Measurements from ENCODE around the gene MFAP3L. TPM values are rescaled to one million over a fixed set of nuclear protein-coding genes. Genes with fewer than 3 reads are reported as not detected.

The MFAP3L gene
- total RNA-seq, 4 donors from 2014 or later = 5.5 to 9.3 (median 8.3) TPM

DNA sequence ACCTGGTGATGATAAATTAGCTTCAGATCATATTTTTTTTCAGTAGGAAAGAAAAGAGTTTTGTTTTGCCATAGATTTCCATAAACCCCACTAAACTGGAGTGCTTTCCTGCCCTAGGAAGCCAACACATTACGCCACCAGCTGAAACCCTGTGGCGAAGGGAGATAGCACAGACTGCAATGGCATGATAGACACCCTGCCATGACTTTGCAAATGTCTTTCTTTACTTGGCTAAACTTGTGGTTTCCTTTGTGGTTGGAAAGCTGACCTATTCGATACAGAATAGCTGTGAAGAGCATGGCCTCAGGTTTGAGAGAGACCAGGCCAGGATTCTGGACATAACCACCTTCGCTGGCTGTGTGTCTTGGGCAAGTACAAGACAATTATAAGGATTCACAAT lies 19.1 kb downstream of the MFAP3L start:
- WGBS, 2 donors (ENCODE audit: low coverage in 1 of 2) = 71% methylated on average over 4 of the region's 4 CpGs; no CpG with 5 or more reads in 1 of the 2 donors
- Histone ChIP-seq H3K4me1 (peaks cover 0 to 4% (median 0%) of the 10 kb centered on the region in 3 donors), H3K36me3 (no peaks in the 10 kb centered on the region), H3K27ac (no peak overlapping the region), H3K4me3 (no peak overlapping the region), H3K27me3 (no peaks in the 10 kb centered on the region), H3K9me3 (no peaks in the 10 kb centered on the region)
- no peak for ATAC-seq
- no peak for TF ChIP-seq EP300 (IDR thresholded peaks at IDR 0.05)
- no peak for TF ChIP-seq POLR2A (IDR thresholded peaks at IDR 0.05)
- no peak for TF ChIP-seq CTCF (IDR thresholded peaks at IDR 0.05)
- no peak for TF ChIP-seq POLR2AphosphoS5 (IDR thresholded peaks at IDR 0.05)

DNA sequence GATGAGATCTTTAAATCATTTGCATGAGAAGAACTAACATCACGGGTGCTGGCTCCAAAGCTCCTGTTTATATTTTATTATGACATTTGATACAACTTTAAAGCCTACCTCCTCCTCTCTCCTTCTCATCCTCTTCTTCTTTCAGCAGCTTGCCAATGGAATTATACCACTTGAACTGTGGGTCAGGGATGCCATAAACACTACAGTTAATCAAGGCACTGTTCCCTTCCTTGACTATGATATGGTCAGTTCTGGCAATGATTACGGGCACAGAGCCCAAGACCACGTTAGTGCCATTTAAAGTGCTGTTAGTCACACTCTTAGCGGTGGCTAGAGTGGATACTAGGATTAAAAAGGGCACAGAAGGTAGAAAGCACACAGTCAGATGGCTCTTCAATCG lies 20.7 kb downstream of the MFAP3L start:
- Histone ChIP-seq H3K4me1 (peaks cover 0 to 4% (median 0%) of the 10 kb centered on the region in 3 donors), H3K27ac (no peak overlapping the region), H3K9me3 (no peaks in the 10 kb centered on the region), H3K36me3 (no peaks in the 10 kb centered on the region), H3K4me3 (no peak overlapping the region), H3K27me3 (no peaks in the 10 kb centered on the region)
- ATAC-seq = no peak
- TF ChIP-seq POLR2AphosphoS5 (IDR thresholded peaks at IDR 0.05) (peak; percentile 39), CTCF (IDR thresholded peaks at IDR 0.05) (no peak)
- WGBS, 2 donors (ENCODE audit: low coverage in 1 of 2) = 38 to 58% methylated on average over 2 to 4 of the region's 5 CpGs

DNA sequence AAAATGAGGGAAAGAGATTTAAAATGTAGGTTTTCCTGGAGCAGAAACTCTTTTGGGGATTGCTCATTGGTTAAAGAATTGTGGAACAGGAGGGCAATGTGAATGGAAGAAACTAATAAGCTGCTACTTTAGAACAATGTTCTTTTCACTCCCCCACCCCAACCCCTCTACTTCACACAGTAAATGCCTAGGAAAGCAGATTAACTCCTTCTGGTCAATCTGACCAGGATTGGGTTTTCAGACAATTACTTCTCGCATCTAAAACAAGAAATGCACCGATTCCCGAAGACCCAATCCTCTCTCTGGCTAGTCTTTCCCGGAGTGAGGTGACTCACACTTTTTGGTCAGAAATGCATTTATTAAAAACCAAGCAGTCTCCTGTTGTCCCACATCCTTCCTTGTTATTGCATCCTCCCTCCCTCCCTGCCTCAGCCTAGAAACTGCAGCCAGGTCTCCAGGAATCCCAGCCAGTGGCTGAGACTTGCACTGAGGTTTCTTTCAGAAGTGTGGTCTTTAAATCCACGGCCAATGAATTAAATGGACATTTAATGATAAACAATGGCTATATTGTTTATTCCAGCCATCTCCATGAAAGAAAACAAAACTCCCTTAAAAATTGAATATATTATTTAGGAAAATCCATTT lies 21.4 kb downstream of the MFAP3L start:
- ATAC-seq = no peak
- no peaks in the 10 kb centered on the region for H3K9me3 ChIP-seq
- H3K4me3 ChIP-seq = no peak overlapping the region
- peaks cover 0 to 4% (median 0%) of the 10 kb centered on the region in 3 donors for H3K4me1 ChIP-seq
- 44 to 54% methylated on average over 2 to 5 of the region's 5 CpGs for WGBS, 2 donors (ENCODE audit: low coverage in 1 of 2)
- H3K36me3 ChIP-seq = no peaks in the 10 kb centered on the region
- H3K27me3 ChIP-seq = no peaks in the 10 kb centered on the region
- TF ChIP-seq POLR2A (IDR thresholded peaks at IDR 0.05) (no peak), POLR2AphosphoS5 (IDR thresholded peaks at IDR 0.05) (no peak), CTCF (IDR thresholded peaks at IDR 0.05) (no peak), EP300 (IDR thresholded peaks at IDR 0.05) (no peak)
- H3K27ac ChIP-seq = no peak overlapping the region

DNA sequence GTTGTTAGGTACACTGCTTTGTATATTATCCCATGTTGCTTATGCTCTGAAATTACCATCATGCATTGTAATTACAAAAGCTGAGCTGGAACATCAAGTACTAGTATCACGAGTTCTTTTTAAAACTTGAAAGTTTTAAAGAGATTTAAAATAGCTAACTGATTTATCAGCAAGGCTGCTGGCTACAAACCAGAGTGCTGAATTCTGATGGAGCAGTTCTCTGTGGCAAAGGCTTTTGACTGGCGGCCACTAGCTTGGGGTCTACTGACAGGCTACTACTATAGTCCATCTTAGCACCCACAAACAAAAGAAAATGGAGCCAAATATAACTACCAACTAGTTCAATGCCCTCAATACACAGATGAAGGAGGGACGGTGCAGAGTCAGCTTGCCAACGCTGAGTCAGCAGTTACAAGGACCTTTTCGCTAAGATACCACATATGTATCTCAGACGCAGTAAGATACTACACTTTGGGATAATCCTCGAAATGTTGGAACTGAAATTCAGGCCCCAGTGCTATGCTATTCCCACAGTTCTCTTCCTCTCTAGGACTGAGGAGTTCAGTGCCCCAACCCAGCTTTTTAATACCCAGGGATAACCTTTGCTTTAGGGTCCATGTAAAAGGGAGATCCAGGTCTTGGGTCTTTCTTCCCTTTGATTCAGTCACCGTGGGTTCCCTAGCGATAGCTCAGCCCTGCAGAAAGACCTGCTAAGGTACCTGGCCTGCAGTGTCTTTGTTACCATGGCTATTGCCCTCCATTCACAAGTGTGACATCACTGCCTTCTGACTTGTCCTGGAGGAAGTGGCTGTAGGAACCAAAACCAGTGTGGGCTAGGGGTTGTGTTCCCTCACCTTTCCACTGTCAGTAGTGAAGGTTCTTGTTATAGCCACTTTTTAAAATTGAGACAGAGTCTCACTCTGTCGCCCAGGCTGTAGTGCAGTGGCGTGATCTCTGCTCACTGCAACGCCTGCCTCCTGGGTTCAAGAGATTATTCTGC lies 22.8 kb downstream of the MFAP3L start:
- no peak for TF ChIP-seq EP300 (IDR thresholded peaks at IDR 0.05)
- no peak for TF ChIP-seq POLR2A (IDR thresholded peaks at IDR 0.05)
- no peak for TF ChIP-seq POLR2AphosphoS5 (IDR thresholded peaks at IDR 0.05)
- no peak for TF ChIP-seq CTCF (IDR thresholded peaks at IDR 0.05)
- WGBS, 2 donors (ENCODE audit: low coverage in 1 of 2) = 84 to 89% methylated on average over 6 to 7 of the region's 12 CpGs
- H3K27ac ChIP-seq = no peak overlapping the region
- no peak overlapping the region for H3K4me3 ChIP-seq
- H3K36me3 ChIP-seq = no peaks in the 10 kb centered on the region
- ATAC-seq = no peak
- no peaks in the 10 kb centered on the region for H3K27me3 ChIP-seq
- H3K4me1 ChIP-seq = peaks cover 0 to 4% (median 0%) of the 10 kb centered on the region in 3 donors
- H3K9me3 ChIP-seq = no peaks in the 10 kb centered on the region
